SHP77 treated with DMSO at 0.1 percent for 48 hours (cell line): ENCODE data around the gene PRR27.
"Not testable (repeated sequence)": the region's sequence is repeated elsewhere in the genome, so short reads cannot be mapped to it uniquely, and the experiment has no call there.

ENCODE experiments used
- DNase-seq: peaks from one replicate; lab custom pipeline; 2025; lab: John Stamatoyannopoulos, UW

PRR27 gene

GRCh38 chr4:70203601-70204000, 49.6 kb downstream of the PRR27 start:
- DNase-seq: no peak

DNA sequence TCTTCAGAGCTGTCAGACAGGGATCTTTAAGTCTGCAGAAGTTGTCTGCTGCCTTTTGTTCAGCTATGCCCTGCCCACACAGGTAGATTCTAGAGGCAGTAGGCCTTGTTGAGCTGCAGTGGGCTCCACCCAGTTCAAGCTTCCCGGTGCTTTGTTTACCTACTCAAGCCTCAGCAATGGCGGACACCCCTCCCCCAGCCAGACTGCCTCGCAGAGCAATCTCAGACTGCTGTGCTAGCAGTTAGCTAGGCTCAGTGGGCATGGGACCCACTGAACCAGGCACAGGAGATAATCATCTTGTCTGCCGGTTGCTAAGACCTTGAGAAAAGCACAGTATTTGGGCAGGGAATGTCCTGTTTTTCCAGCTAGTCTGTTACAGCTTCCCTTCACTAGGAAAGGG, 58.7 kb downstream of the PRR27 start:
- DNase-seq: not testable (repeated sequence)
